SK-N-MC (cell line): ENCODE data around the gene UTF1.

Source experiments
- DNase-seq: peaks from one replicate; pipeline ENCODE4 v3.0.0-alpha.2; 2011; ENCODE audit warnings: low read depth, low spot score
- H3K27ac ChIP-seq: fragments of 200-600 bp; sonication (generic); 2 replicates; pipeline ENCODE4 v1.5.1; 2016; ENCODE audit warnings: mixed run types
- H3K36me3 ChIP-seq: fragments of 200-600 bp; sonication (generic); 2 replicates; pipeline ENCODE4 v1.6.1; 2017; ENCODE audit warnings: antibody characterized with exemption, low read length, mixed read lengths; ENCODE audit not compliant: insufficient read depth
- H3K4me3 ChIP-seq: fragments of 200-600 bp; sonication (generic); 2 replicates; pipeline ENCODE4 v1.5.1; 2016
- H3K9ac ChIP-seq: fragments of 200-600 bp; sonication (generic); 2 replicates; pipeline ENCODE4 v1.8.0; 2017; ENCODE audit warnings: mixed run types, mixed read lengths; ENCODE audit not compliant: insufficient read length
- H3K9me3 ChIP-seq: fragments of 200-600 bp; sonication (generic); 2 replicates; pipeline ENCODE4 v1.6.1; 2017; ENCODE audit warnings: low read depth, mild to moderate bottlenecking, antibody characterized with exemption, low read length, moderate library complexity, mixed read lengths
- EZH2 ChIP-seq: fragments of 200-600 bp; sonication (generic); IDR thresholded peaks from one replicate; pipeline ENCODE4 v1.6.1; 2017; ENCODE audit warnings: antibody characterized with exemption
- FOXP2 ChIP-seq: optimal IDR thresholded peaks from 2 replicates; pipeline ENCODE3; 2011; ENCODE audit warnings: mild to moderate bottlenecking, moderate library complexity; ENCODE audit not compliant: insufficient read depth; ENCODE audit errors: extremely low read length, control extremely low read depth
- POLR2AphosphoS5 ChIP-seq: IDR thresholded peaks from 2 replicates; pipeline ENCODE4 v1.6.1; 2012; ENCODE audit warnings: mild to moderate bottlenecking, low read depth, low read length, borderline replicate concordance

UTF1 gene

GRCh38 chr10:133211141-133211830, 18.7 kb upstream of the UTF1 start:
- Histone ChIP-seq H3K9ac (no peak overlapping the region), H3K4me3 (no peak overlapping the region), H3K36me3 (no peaks in the 10 kb centered on the region), H3K27ac (no peak overlapping the region), H3K9me3 (no peaks in the 10 kb centered on the region)
- TF ChIP-seq POLR2AphosphoS5 (no peak), FOXP2 (no peak), EZH2 (no peak)
- no peak for DNase-seq

- no peak overlapping the region for H3K9ac ChIP-seq
- no peak for TF ChIP-seq POLR2AphosphoS5
- TF ChIP-seq EZH2 = no peak
- TF ChIP-seq FOXP2 = no peak
- no peak for DNase-seq
- no peaks in the 10 kb centered on the region for H3K9me3 ChIP-seq
- no peaks in the 10 kb centered on the region for H3K36me3 ChIP-seq
- no peak overlapping the region for H3K27ac ChIP-seq
- no peak overlapping the region for H3K4me3 ChIP-seq
Observed at GRCh38 chr10:133211959-133212852, 17.8 kb upstream of the UTF1 start.

GRCh38 chr10:133212853-133213494, 17.0 kb upstream of the UTF1 start:
- TF ChIP-seq POLR2AphosphoS5 (no peak), EZH2 (no peak), FOXP2 (no peak)
- DNase-seq = no peak
- Histone ChIP-seq H3K4me3 (no peak overlapping the region), H3K9ac (no peak overlapping the region), H3K36me3 (no peaks in the 10 kb centered on the region), H3K27ac (no peak overlapping the region), H3K9me3 (no peaks in the 10 kb centered on the region)

GRCh38 chr10:133213641-133214467, 16.2 kb upstream of the UTF1 start:
- H3K4me3 ChIP-seq = no peak overlapping the region
- no peak for DNase-seq
- H3K36me3 ChIP-seq = no peaks in the 10 kb centered on the region
- H3K9me3 ChIP-seq = no peaks in the 10 kb centered on the region
- H3K27ac ChIP-seq = no peak overlapping the region
- TF ChIP-seq POLR2AphosphoS5 (no peak), FOXP2 (no peak), EZH2 (no peak)
- no peak overlapping the region for H3K9ac ChIP-seq

GRCh38 chr10:133214468-133215410, 15.3 kb upstream of the UTF1 start:
- DNase-seq = no peak
- Histone ChIP-seq H3K36me3 (no peaks in the 10 kb centered on the region), H3K4me3 (no peak overlapping the region), H3K9ac (no peak overlapping the region), H3K27ac (no peak overlapping the region), H3K9me3 (no peaks in the 10 kb centered on the region)
- TF ChIP-seq FOXP2 (no peak), POLR2AphosphoS5 (no peak), EZH2 (no peak)

- H3K9me3 ChIP-seq = no peaks in the 10 kb centered on the region
- TF ChIP-seq POLR2AphosphoS5 = no peak
- TF ChIP-seq FOXP2 = no peak
- TF ChIP-seq EZH2 = no peak
- no peak for DNase-seq
- H3K36me3 ChIP-seq = no peaks in the 10 kb centered on the region
- no peak overlapping the region for H3K27ac ChIP-seq
- no peak overlapping the region for H3K9ac ChIP-seq
- H3K4me3 ChIP-seq = no peak overlapping the region
Observed at GRCh38 chr10:133215586-133215985, 14.4 kb upstream of the UTF1 start.

GRCh38 chr10:133216776-133217175, 13.2 kb upstream of the UTF1 start:
- Histone ChIP-seq H3K9me3 (no peaks in the 10 kb centered on the region), H3K4me3 (no peak overlapping the region), H3K9ac (no peak overlapping the region), H3K36me3 (no peaks in the 10 kb centered on the region), H3K27ac (no peak overlapping the region)
- DNase-seq = no peak
- TF ChIP-seq FOXP2 (no peak), EZH2 (no peak), POLR2AphosphoS5 (no peak)
